GM12878 (cell line): Measurements from ENCODE around the gene EGFR. TPM values are rescaled to one million over a fixed set of nuclear protein-coding genes. Genes with fewer than 3 reads are reported as not detected.

Source experiments
- ATAC-seq: fragments of 200-7000 bp; cut with Tn5 transposase; 3 replicates; pipeline ENCODE4 v1.9.1; 2020; ENCODE audit warnings: mild to moderate bottlenecking, moderate library complexity
- BruUV-seq: library from RNA; stranded (reverse); fragments of 400-500 nt; replicated peaks from 2 replicates; lab custom pipeline; 2021; lab: Mats Ljungman, UMichigan
- CTCF ChIA-PET: fragments of 300-600 bp; sonication (Branson Sonifier 250); formaldehyde crosslinking; extraction: SDS; loops from one replicate; lab custom pipeline; 2021; ENCODE audit warnings: inconsistent platforms; lab: Yijun Ruan, JAX
- POLR2A ChIA-PET: fragments of 350-600 bp; formaldehyde crosslinking; extraction: SDS; loops from one replicate; lab custom pipeline; 2021; ENCODE audit warnings: inconsistent platforms; lab: Charles Lee
- RAD21 ChIA-PET: fragments of 300-600 bp; sonication (Branson Sonifier 250); formaldehyde crosslinking; loops from one replicate; lab custom pipeline; 2023; ENCODE audit warnings: antibody characterized with exemption; ENCODE audit not compliant: unreplicated experiment; lab: Charles Lee
- SMC1A ChIA-PET: fragments of 300-600 bp; sonication (Branson Sonifier 250); formaldehyde crosslinking; loops from one replicate; lab custom pipeline; 2023; ENCODE audit not compliant: unreplicated experiment, uncharacterized antibody; lab: Charles Lee
- DNase-seq: peaks from one replicate; pipeline ENCODE4 v3.0.0-alpha.2; 2011; ENCODE audit warnings: low read depth, low spot score
- FAIRE-seq: peaks from 3 replicates; lab custom pipeline; 2011; peaks lifted over from hg19 to GRCh38; lab: Jason Lieb, UNC
- H2AFZ ChIP-seq: 2 replicates; pipeline ENCODE4 v1.6.0; 2011; ENCODE audit warnings: low read depth, low read length, control low read depth; ENCODE audit not compliant: control insufficient read depth
- H3K27ac ChIP-seq: 2 replicates; pipeline ENCODE4 v1.5.1; 2011; ENCODE audit warnings: control low read depth; ENCODE audit not compliant: control insufficient read depth, insufficient read depth
- H3K27me3 ChIP-seq, 2 experiments: replicated peaks in 1 of 2; 2 replicates each; pipeline versions ENCODE4 v1.6.0 to v1.6.1; 2011; ENCODE audit warnings: low read length in 1 of 2; ENCODE audit not compliant: control insufficient read depth in 2 of 2, insufficient read depth in 2 of 2
- H3K36me3 ChIP-seq, 2 experiments: 2 replicates each; pipeline ENCODE4 v1.5.1; 2011; ENCODE audit warnings: low read length in 1 of 2; ENCODE audit not compliant: control insufficient read depth in 2 of 2, insufficient read depth in 2 of 2
- H3K4me1 ChIP-seq: 2 replicates; pipeline ENCODE4 v1.6.1; 2011; ENCODE audit warnings: mild to moderate bottlenecking, low read length, moderate library complexity, mixed read lengths; ENCODE audit not compliant: control insufficient read depth, insufficient read depth
- H3K4me2 ChIP-seq: 2 replicates; pipeline ENCODE4 v1.6.0; 2011; ENCODE audit warnings: control low read depth; ENCODE audit not compliant: control insufficient read depth, insufficient read depth
- H3K4me3 ChIP-seq: fragments of 200-600 bp; sonication (generic); 2 replicates; pipeline ENCODE4 v1.5.1; 2016
- H3K79me2 ChIP-seq: 2 replicates; pipeline ENCODE4 v1.6.0; 2011; ENCODE audit warnings: low read length; ENCODE audit not compliant: control insufficient read depth, insufficient read depth
- H3K9ac ChIP-seq: 2 replicates; pipeline ENCODE4 v1.8.0; 2011; ENCODE audit warnings: low read length, control low read depth, mixed read lengths; ENCODE audit not compliant: control insufficient read depth, insufficient read depth
- H3K9me3 ChIP-seq: replicated peaks from 3 replicates; pipeline ENCODE4 v1.5.1; 2011; ENCODE audit warnings: mild to moderate bottlenecking, low read length; ENCODE audit not compliant: control insufficient read depth, insufficient read depth
- H4K20me1 ChIP-seq: 2 replicates; pipeline ENCODE4 v1.6.0; 2011; ENCODE audit not compliant: control insufficient read depth, insufficient read depth
- BCL3 ChIP-seq: IDR thresholded peaks from 2 replicates; pipeline ENCODE4 v1.6.1; 2011; ENCODE audit warnings: borderline replicate concordance, low read depth, mild to moderate bottlenecking, moderate library complexity, low read length; ENCODE audit not compliant: insufficient read depth, poor library complexity, severe bottlenecking
- CBX3 ChIP-seq: fragments of 200-600 bp; sonication (generic); IDR thresholded peaks from 2 replicates; pipeline ENCODE4 v1.6.1; 2016; ENCODE audit warnings: low read depth, borderline replicate concordance
- KDM1A ChIP-seq: fragments of 200-600 bp; sonication (generic); IDR thresholded peaks from 2 replicates; pipeline ENCODE4 v1.6.1; 2016; ENCODE audit warnings: borderline replicate concordance
- LARP7 ChIP-seq: fragments of 450-650 bp; IDR thresholded peaks from 2 replicates; pipeline ENCODE4 v1.6.1; 2017; ENCODE audit warnings: mild to moderate bottlenecking
- MEF2B ChIP-seq: fragments of 450-650 bp; IDR thresholded peaks from 2 replicates; pipeline ENCODE4 v1.6.1; 2018; ENCODE audit warnings: mild to moderate bottlenecking, moderate library complexity; ENCODE audit not compliant: partially characterized antibody, poor library complexity, severe bottlenecking
- NFIC ChIP-seq: IDR thresholded peaks from 2 replicates; pipeline ENCODE4 v1.6.1; 2012; ENCODE audit warnings: low read depth, mild to moderate bottlenecking, inconsistent platforms, low read length, moderate library complexity
- NR2C2 ChIP-seq: IDR thresholded peaks from 2 replicates; pipeline ENCODE4 v1.6.1; 2011; ENCODE audit warnings: borderline replicate concordance, low read depth; ENCODE audit not compliant: control insufficient read depth, insufficient read length
- NRF1 ChIP-seq: conservative IDR thresholded peaks from 2 replicates; pipeline ENCODE4 v1.6.1; 2011; ENCODE audit warnings: mild to moderate bottlenecking, low read depth, low read length, improper control_type of control experiment
- PKNOX1 ChIP-seq: fragments of 450-650 bp; IDR thresholded peaks from 2 replicates; pipeline ENCODE4 v1.6.1; 2016; ENCODE audit warnings: mild to moderate bottlenecking
- POLR2A ChIP-seq: IDR thresholded peaks from 2 replicates; pipeline ENCODE4 v1.6.1; 2011; ENCODE audit warnings: low read depth, mild to moderate bottlenecking, low read length
- SPI1 ChIP-seq: IDR thresholded peaks from 2 replicates; pipeline ENCODE4 v1.6.1; 2011; ENCODE audit warnings: low read depth, mild to moderate bottlenecking, low read length, moderate library complexity, borderline replicate concordance; ENCODE audit not compliant: insufficient read depth
- SREBF1 ChIP-seq: IDR thresholded peaks from 2 replicates; pipeline ENCODE4 v1.6.1; 2012; ENCODE audit warnings: mild to moderate bottlenecking, low read length
- SRF ChIP-seq, 2 experiments: IDR thresholded peaks; 2 replicates each; pipeline ENCODE4 v1.6.1; 2011; ENCODE audit warnings: low read depth in 2 of 2, low read length in 2 of 2, mild to moderate bottlenecking in 1 of 2, moderate library complexity in 1 of 2
- STAT3 ChIP-seq: IDR thresholded peaks from 2 replicates; pipeline ENCODE4 v1.6.1; 2011; ENCODE audit warnings: low read depth, low read length, improper control_type of control experiment
- TCF12 ChIP-seq: IDR thresholded peaks from 2 replicates; pipeline ENCODE4 v1.6.1; 2011; ENCODE audit warnings: low read depth, mild to moderate bottlenecking, low read length
- USF2 ChIP-seq: IDR thresholded peaks from 2 replicates; pipeline ENCODE4 v1.6.1; 2011; ENCODE audit warnings: low read depth, low read length, improper control_type of control experiment, borderline replicate concordance
- in situ Hi-C: fragments of 300-500 bp; cut with MboI; formaldehyde crosslinking; loops from 9 replicates; pipeline ENCODE4 v1.14.3; 2018; ENCODE audit warnings: mixed read lengths
- intact Hi-C: fragments of 100-400 bp; cut with micrococcal nuclease; formaldehyde crosslinking; loops from one replicate; pipeline ENCODE4 v1.14.2; 2022; ENCODE audit not compliant: unreplicated experiment
- polyA plus RNA-seq, 11 experiments: library from polyadenylated mRNA; depleted of rRNA in 4 of 11; unstranded in 6 of 11; stranded (reverse) in 5 of 11; fragments of >200 nt; fragmentation: Nextera tagmentation in 4 of 11; fragmentation: Illumina TruSeq in 1 of 11; extraction: Ambion mirVana in 4 of 11; extraction: Trizol in 1 of 11; gene quantifications; 1 replicate in 1 of 11; 2 replicates in 10 of 11; pipeline versions ENCODE4 v1.2.1 to v1.2.3, GENCODE V29; 2011 to 2016; ENCODE audit warnings: inconsistent platforms in 2 of 11, missing spikeins in 2 of 11, low read depth in 1 of 11
- total RNA-seq, 4 experiments: library from RNA; depleted of rRNA in 3 of 4; stranded (reverse); fragments of >200 nt in 3 of 4; fragmentation: Illumina TruSeq in 1 of 4; extraction: Trizol in 1 of 4; gene quantifications; 2 replicates each; pipeline versions ENCODE4 v1.2.1 to v1.2.3, GENCODE V29; 2013 to 2021
- TF ChIP-seq, protein P1 (sequence below): fragments of 450-650 bp; conservative IDR thresholded peaks from 2 replicates; pipeline ENCODE4 v1.6.1; 2017; ENCODE audit warnings: mild to moderate bottlenecking, moderate library complexity

The EGFR gene
- total and polyA plus RNA-seq, 10 of the 15 experiments (the other 5 are each of a cell fraction or from before 2014, with no cell fraction given), result 0.01 to 0.31 TPM; not detected in 8

GRCh38 chr7:55140941-55141278, 122.1 kb downstream of the EGFR start:
- FAIRE-seq (no peak), DNase-seq (no peak), ATAC-seq (peak; percentile 58)
- H3K27ac ChIP-seq, result no peak overlapping the region
- CTCF ChIA-PET, result interaction anchor here (1.3 to 1.6 kb wide), 2 partner anchors 68 to 367 kb away, joined by 3 to 5 read pairs; no protein-coding TSS in a partner anchor
- no peaks in the 10 kb centered on the region for H4K20me1 ChIP-seq
- SMC1A ChIA-PET, result interaction anchor here (1.0 to 1.5 kb wide), 6 partner anchors 9 to 75 kb away, joined by 3 to 12 read pairs (median 4); no protein-coding TSS in a partner anchor
- H3K9ac ChIP-seq, result no peak overlapping the region
- in situ Hi-C loops (no loop called here), intact Hi-C loops (loop anchor here (5.0 kb wide), 1 partner anchor 111 kb away; no protein-coding TSS in a partner anchor)
- POLR2A ChIA-PET, result no interaction called here
- H3K4me3 ChIP-seq, result no peak overlapping the region
- no peaks in the 10 kb centered on the region for H3K36me3 ChIP-seq
- peaks cover 1% of the 10 kb centered on the region; the same call in 1 of the 3 replicates for H3K9me3 ChIP-seq
- H2AFZ ChIP-seq, result peak overlapping the region; percentile 28
- RAD21 ChIA-PET, result interaction anchor here (0.8 to 1.5 kb wide), 6 partner anchors 9 to 168 kb away, joined by 3 to 9 read pairs (median 3); no protein-coding TSS in a partner anchor
- no peak overlapping the region for H3K4me2 ChIP-seq
- H3K79me2 ChIP-seq, result no peaks in the 10 kb centered on the region
- H3K27me3 ChIP-seq, result no peaks in the 10 kb centered on the region
- no TSS peak for BruUV-seq
- peaks cover 5% of the 10 kb centered on the region for H3K4me1 ChIP-seq
- TF ChIP-seq KDM1A (no peak), NRF1 (no peak), NFIC (0 out of 2 replicates have a peak, but pooled peaks have one; percentile 0), MEF2B (peak; percentile 48), USF2 (no peak), SREBF1 (no peak), BCL3 (no peak), LARP7 (no peak), NR2C2 (no peak), SRF (IDR thresholded peaks at IDR 0.05; ENCODE audit: low read depth in 2 of 2, low read length in 2 of 2) (no peak), TCF12 (no peak), STAT3 (no peak), PKNOX1 (0 out of 2 replicates have a peak, but pooled peaks have one; percentile 4), SPI1 (0 out of 2 replicates have a peak, but pooled peaks have one; percentile 1), CBX3 (no peak), POLR2A (no peak)
- TF ChIP-seq, protein P1, sequence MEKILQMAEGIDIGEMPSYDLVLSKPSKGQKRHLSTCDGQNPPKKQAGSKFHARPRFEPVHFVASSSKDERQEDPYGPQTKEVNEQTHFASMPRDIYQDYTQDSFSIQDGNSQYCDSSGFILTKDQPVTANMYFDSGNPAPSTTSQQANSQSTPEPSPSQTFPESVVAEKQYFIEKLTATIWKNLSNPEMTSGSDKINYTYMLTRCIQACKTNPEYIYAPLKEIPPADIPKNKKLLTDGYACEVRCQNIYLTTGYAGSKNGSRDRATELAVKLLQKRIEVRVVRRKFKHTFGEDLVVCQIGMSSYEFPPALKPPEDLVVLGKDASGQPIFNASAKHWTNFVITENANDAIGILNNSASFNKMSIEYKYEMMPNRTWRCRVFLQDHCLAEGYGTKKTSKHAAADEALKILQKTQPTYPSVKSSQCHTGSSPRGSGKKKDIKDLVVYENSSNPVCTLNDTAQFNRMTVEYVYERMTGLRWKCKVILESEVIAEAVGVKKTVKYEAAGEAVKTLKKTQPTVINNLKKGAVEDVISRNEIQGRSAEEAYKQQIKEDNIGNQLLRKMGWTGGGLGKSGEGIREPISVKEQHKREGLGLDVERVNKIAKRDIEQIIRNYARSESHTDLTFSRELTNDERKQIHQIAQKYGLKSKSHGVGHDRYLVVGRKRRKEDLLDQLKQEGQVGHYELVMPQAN, result no peak
